ENCODE measurements around the gene NT5C3A. TPM values are rescaled to one million over a fixed set of nuclear protein-coding genes. Genes with fewer than 3 reads are reported as not detected.
A peak's percentile ranks its signal among the peaks of the same experiment; 100 is the strongest.

NT5C3A gene
- total RNA-seq, 1 experiment from 2014 or later: 57.7 TPM

DNA sequence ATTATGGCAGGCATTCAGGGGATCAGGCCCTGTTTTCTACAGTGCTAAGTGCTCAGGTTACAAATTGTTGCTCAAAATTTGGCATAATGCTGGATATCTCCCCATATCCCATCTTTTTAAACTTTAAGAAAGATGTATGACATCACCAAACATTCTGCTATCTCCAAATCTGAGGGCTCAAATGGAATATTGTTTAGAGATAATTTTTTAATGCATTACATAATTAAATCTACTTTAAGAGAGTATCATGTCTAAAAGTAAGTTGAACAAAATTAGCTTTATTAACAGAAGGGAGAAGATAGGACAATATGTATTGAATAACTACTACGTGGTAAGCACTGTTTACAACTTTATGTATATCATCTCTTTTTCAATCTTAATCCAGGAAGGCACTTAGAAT lies 13.9 kb downstream of the NT5C3A start:
- Histone ChIP-seq H3K9me3 (ENCODE audit: low read depth, low read length, poor library complexity, severe bottlenecking) (no peaks in the 10 kb centered on the region), H3K4me3 (ENCODE audit: low read depth, low read length, poor library complexity, severe bottlenecking) (no peak overlapping the region), H3K27ac (ENCODE audit: low read depth, low read length, poor library complexity, severe bottlenecking) (no peak overlapping the region), H3K27me3 (replicated peaks; ENCODE audit: insufficient read depth, low read depth, low read length, poor library complexity) (no peaks in the 10 kb centered on the region), H3K4me1 (ENCODE audit: insufficient read depth, low read length, poor library complexity, severe bottlenecking) (peaks cover 27% of the 10 kb centered on the region), H3K36me3 (ENCODE audit: insufficient read depth, low read length, poor library complexity, severe bottlenecking) (no peaks in the 10 kb centered on the region)
- no TSS peak for BruUV-seq (replicated peaks)
- POLR2A ChIA-PET (ENCODE audit: low non-redundant PET): no interaction called here
- CTCF ChIA-PET: no interaction called here
- TF ChIP-seq CTCF (conservative IDR thresholded peaks at IDR 0.05; ENCODE audit: low read depth, low read length) (no peak), EZH2 (IDR thresholded peaks at IDR 0.05; ENCODE audit: borderline replicate concordance, low read depth, low read length, poor library complexity, severe bottlenecking) (no peak)
- DNase-seq (ENCODE audit: low spot score): no peak
- intact Hi-C loops (cut with micrococcal nuclease; ENCODE audit: unreplicated experiment): loop anchor here (10.0 kb wide), 1 partner anchor 104 kb away; no protein-coding TSS in a partner anchor

GRCh38 chr7:33048257-33048656 lies 14.3 kb downstream of the NT5C3A start:
- no peak overlapping the region for H3K27ac ChIP-seq (ENCODE audit: low read depth, low read length, poor library complexity, severe bottlenecking)
- H3K4me1 ChIP-seq (ENCODE audit: insufficient read depth, low read length, poor library complexity, severe bottlenecking): peaks cover 28% of the 10 kb centered on the region
- H3K27me3 ChIP-seq (replicated peaks; ENCODE audit: insufficient read depth, low read depth, low read length, poor library complexity): no peaks in the 10 kb centered on the region
- CTCF ChIA-PET: no interaction called here
- BruUV-seq (replicated peaks): no TSS peak
- H3K9me3 ChIP-seq (ENCODE audit: low read depth, low read length, poor library complexity, severe bottlenecking): no peaks in the 10 kb centered on the region
- TF ChIP-seq EZH2 (IDR thresholded peaks at IDR 0.05; ENCODE audit: borderline replicate concordance, low read depth, low read length, poor library complexity, severe bottlenecking) (no peak), CTCF (conservative IDR thresholded peaks at IDR 0.05; ENCODE audit: low read depth, low read length) (no peak)
- intact Hi-C loops (cut with micrococcal nuclease; ENCODE audit: unreplicated experiment): loop anchor here (10.0 kb wide), 1 partner anchor 103 kb away; no protein-coding TSS in a partner anchor
- POLR2A ChIA-PET (ENCODE audit: low non-redundant PET): no interaction called here
- no peak overlapping the region for H3K4me3 ChIP-seq (ENCODE audit: low read depth, low read length, poor library complexity, severe bottlenecking)
- no peak for DNase-seq (ENCODE audit: low spot score)
- H3K36me3 ChIP-seq (ENCODE audit: insufficient read depth, low read length, poor library complexity, severe bottlenecking): no peaks in the 10 kb centered on the region

- peak overlapping the region; percentile 57 for H3K27ac ChIP-seq (ENCODE audit: low read depth, low read length, poor library complexity, severe bottlenecking)
- DNase-seq (ENCODE audit: low spot score): peak; percentile 30
- peaks cover 50% of the 10 kb centered on the region for H3K4me1 ChIP-seq (ENCODE audit: insufficient read depth, low read length, poor library complexity, severe bottlenecking)
- H3K27me3 ChIP-seq (replicated peaks; ENCODE audit: insufficient read depth, low read depth, low read length, poor library complexity): no peaks in the 10 kb centered on the region
- no peaks in the 10 kb centered on the region for H3K36me3 ChIP-seq (ENCODE audit: insufficient read depth, low read length, poor library complexity, severe bottlenecking)
- TF ChIP-seq EZH2 (IDR thresholded peaks at IDR 0.05; ENCODE audit: borderline replicate concordance, low read depth, low read length, poor library complexity, severe bottlenecking) (no peak), CTCF (conservative IDR thresholded peaks at IDR 0.05; ENCODE audit: low read depth, low read length) (no peak)
- ChIA-PET POLR2A (ENCODE audit: low non-redundant PET) (no interaction called here), CTCF (no interaction called here)
- BruUV-seq (replicated peaks): no TSS peak
- H3K4me3 ChIP-seq (ENCODE audit: low read depth, low read length, poor library complexity, severe bottlenecking): no peak overlapping the region
- H3K9me3 ChIP-seq (ENCODE audit: low read depth, low read length, poor library complexity, severe bottlenecking): no peaks in the 10 kb centered on the region
- intact Hi-C loops (cut with micrococcal nuclease; ENCODE audit: unreplicated experiment): loop anchor here (10.0 kb wide), 1 partner anchor 100 kb away; no protein-coding TSS in a partner anchor
These were observed 17.6 kb downstream of the NT5C3A start for GRCh38 chr7:33044986-33045385.

Measured in A673 (cell line).